Epithelial cell of esophagus (primary cell): ENCODE data around the gene YIPF2.

Experiments
- DNase-seq: peaks from one replicate; pipeline ENCODE4 v3.0.0; 2010; ENCODE audit warnings: low read depth
- H3K4me3 ChIP-seq: 2 replicates; pipeline ENCODE4 v1.5.1; 2011; ENCODE audit warnings: mild to moderate bottlenecking, low read length, control low read depth
- TF ChIP-seq, protein P1 (sequence below): IDR thresholded peaks from 2 replicates; pipeline ENCODE4 v1.5.1; 2011; ENCODE audit warnings: low read depth, mild to moderate bottlenecking, low read length, control low read depth, inconsistent platforms; ENCODE audit not compliant: insufficient read depth; ENCODE audit errors: missing control alignments

The YIPF2 gene

DNA sequence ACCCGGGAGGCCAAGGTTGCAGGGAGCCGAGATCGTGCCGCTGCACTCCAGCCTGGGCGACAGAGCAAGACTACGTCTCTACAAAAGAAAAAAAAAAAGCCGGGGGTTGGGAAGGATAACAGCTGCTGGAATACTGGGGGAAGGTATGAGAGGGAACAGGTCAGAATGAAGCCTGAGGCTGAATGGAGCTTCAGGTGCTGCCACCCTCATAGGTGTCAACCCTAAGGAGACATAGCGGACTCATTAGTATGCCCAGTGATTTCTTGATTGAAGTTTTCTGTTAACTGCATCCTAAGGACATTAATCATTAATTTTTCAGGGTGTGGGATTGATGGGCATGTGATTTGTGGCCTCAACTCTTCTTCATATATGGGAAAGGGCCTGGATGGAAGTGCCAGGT lies 38.4 kb upstream of the YIPF2 start:
- TF ChIP-seq, protein P1, sequence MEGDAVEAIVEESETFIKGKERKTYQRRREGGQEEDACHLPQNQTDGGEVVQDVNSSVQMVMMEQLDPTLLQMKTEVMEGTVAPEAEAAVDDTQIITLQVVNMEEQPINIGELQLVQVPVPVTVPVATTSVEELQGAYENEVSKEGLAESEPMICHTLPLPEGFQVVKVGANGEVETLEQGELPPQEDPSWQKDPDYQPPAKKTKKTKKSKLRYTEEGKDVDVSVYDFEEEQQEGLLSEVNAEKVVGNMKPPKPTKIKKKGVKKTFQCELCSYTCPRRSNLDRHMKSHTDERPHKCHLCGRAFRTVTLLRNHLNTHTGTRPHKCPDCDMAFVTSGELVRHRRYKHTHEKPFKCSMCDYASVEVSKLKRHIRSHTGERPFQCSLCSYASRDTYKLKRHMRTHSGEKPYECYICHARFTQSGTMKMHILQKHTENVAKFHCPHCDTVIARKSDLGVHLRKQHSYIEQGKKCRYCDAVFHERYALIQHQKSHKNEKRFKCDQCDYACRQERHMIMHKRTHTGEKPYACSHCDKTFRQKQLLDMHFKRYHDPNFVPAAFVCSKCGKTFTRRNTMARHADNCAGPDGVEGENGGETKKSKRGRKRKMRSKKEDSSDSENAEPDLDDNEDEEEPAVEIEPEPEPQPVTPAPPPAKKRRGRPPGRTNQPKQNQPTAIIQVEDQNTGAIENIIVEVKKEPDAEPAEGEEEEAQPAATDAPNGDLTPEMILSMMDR, result no peak
- no peak for DNase-seq
- H3K4me3 ChIP-seq, result no peak overlapping the region

- H3K4me3 ChIP-seq, result no peak overlapping the region
- DNase-seq, result no peak
Observed at GRCh38 chr19:10965398-10965797, 37.0 kb upstream of the YIPF2 start.

GRCh38 chr19:10964903-10965302 lies 36.5 kb upstream of the YIPF2 start:
- DNase-seq, result no peak
- TF ChIP-seq, protein P1, result peak; percentile 5
- H3K4me3 ChIP-seq, result no peak overlapping the region

More at GRCh38 chr19:10965398-10965797, 37.0 kb upstream of the YIPF2 start:
- TF ChIP-seq, protein P1, result no peak

DNA sequence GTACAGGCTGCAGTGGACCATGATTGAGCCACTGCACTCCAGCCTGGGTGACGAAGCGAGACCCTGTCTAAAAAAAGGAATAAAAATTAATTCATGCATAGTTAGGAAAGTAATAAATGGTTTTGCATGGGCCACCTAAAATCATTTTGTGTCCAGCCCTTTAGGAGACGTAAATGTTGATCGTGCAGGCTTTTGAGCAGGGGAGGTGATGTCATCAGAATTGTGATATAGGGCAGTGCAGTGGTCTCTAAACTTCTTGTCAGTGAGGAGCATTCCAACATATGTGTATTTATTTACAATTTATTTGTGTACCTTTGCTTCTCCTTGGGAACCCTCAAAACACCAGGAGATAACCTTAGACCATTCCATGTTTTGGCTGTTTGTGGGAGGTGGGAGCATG lies 35.4 kb upstream of the YIPF2 start:
- DNase-seq, result no peak
- H3K4me3 ChIP-seq, result no peak overlapping the region
- TF ChIP-seq, protein P1, result no peak

- H3K4me3 ChIP-seq, result peak overlapping the region; percentile 10
- TF ChIP-seq, protein P1, result no peak
- no peak for DNase-seq
Observed at GRCh38 chr19:10962863-10963262, 34.4 kb upstream of the YIPF2 start.

DNA sequence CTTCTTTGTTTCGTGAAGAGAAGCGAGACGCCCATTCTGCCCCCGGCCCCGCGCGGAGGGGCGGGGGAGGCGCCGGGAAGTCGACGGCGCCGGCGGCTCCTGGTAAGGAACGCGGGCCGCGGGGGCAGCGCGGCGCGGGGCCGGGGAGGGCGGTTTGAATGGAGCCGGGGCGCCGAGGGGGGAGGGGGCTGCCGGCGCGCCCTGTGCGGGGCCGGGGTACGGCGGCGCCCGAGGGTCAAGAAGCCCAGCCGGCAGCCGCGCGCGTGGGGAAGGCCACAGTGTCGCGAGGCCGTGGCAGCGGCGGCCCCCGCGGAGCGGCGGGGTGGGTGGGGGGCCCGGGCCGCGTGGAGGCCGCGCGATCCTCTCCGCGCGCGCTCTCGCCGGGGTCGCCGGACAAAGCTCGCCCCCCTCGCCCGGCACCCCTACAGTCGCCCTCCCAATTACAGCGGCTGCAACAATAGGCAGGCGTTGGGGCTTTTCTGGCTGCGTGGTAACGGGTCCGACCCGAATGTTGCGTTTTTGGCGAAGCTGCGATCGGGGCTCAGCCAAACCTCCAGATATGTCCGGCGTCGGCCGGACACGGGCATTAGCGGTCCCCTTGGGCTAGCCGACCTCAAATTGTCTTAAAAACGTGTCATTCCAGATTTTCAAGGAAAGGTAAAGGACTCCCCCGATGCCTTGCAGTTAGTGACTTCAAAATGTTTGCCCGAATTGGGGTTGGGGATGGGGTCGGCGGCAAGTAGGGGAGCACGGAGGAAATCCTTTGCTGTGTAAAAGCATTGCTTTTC lies 32.8 kb upstream of the YIPF2 start:
- peak; percentile 13 for DNase-seq
- TF ChIP-seq, protein P1, result no peak

More for the DNA sequence above, 32.8 kb upstream of the YIPF2 start:
- peak overlapping the region; percentile 83 for H3K4me3 ChIP-seq
